NCI-H1417 treated with DMSO at 0.1 percent for 48 hours (cell line): ENCODE data around the gene NEO1.

Source experiments
- DNase-seq: peaks from one replicate; lab custom pipeline; 2025; lab: John Stamatoyannopoulos, UW

NEO1 gene

DNA sequence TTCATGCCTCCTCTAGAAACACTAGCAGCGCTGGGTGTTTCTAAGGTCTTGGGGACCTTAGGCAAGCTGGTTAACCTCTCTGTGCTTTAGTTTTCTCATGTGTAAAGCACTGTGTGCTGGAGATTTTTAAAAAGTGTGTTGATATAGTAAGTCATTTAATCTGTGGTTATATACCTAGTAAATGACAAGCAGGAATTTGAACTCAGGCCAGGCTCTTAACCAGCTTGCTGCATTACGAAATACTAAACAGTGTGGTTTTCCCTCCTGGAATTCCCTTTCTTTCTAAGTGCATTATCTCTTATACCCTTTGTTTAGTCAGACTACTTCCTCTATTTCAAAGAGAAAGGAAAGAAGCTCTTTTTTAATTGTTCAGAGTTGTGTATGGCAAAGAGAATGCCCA, 26.5 kb downstream of the NEO1 start:
- DNase-seq: no peak

DNA sequence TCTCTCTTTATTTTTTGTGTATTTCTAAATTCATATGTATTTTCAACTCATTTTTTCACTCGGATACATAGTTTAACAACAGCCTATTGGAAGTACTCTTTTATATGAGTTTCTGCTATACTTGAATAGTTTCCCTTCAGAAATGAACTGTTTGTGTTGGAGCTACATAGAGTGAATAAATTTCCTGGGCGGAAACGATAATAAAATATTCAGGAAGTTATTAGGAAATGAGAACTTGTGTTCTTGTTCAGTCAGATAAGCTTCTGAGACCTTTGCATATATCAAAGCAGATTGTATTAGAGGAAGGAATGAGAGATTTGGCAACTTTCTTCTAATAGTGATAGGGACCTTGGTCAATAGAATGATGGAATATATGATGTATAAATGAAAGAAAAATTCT, 27.3 kb downstream of the NEO1 start:
- DNase-seq: no peak

DNA sequence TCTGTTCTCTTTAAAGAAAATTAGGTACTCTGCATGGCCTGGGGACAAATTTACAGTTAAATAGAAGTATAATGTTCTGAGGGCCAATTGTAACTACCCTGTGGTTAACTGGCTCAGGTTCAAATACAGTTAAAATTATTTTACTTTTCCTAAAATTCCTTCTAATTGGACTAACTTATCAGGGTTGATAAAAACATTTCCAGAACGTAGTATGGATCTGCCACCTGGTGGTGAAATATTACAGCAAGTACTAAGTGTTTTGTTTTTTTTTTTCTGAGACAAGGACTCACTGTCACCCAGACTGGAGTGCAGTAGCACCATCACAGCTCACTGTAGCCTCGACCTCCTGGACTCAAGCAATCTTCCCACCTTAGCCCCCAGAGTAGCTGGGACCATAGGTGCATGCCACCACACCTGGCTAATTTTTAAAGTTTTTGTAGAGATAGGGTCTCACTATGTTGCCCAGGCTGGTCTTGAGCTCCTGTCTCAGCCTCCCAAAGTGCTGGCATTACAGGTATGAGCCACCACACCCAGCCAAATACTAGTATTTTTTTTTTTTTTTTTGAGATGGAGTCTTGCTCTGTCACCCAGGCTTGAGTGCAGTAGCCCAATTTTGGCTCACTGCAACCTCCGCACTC, 29.2 kb downstream of the NEO1 start:
- DNase-seq: peak; percentile 43

DNA sequence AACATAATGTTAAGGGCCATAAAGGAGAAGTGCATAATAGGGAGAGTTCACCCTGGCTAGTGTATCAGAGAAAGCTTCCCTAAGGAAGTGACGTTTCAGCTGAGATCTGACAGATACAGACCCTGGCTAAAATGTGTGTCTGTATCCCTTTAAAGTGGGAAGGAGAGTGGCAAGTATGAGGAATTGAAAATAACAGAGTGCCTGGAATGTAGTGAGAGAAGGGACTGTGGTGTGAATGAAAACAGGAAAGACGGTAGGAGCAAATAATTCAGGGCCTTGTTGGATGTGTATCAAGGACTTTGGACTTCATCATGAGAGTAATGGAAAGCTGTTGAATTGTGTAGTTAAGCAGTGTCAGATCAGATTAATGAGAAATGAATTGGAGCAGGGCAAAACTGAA, 30.5 kb downstream of the NEO1 start:
- DNase-seq: no peak

DNA sequence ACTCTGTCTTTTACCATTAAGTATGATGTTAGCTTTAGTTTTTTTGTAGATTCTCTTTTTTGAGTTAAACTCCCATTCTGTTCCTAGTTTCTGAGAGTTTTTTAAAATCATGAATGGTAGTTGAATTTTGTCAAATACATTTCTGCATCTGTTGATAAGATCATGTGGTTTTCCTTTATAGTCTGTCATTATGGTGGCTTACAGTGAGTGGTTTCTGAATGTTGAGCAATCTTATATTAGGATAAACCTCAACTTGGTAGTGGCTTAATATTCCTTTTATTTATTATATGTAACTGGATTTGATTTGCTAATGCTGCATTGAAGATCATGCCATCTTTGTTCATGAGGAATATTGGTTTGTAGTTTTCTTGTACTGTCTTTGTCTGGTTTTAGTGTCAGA, 34.8 kb downstream of the NEO1 start:
- no peak for DNase-seq

DNA sequence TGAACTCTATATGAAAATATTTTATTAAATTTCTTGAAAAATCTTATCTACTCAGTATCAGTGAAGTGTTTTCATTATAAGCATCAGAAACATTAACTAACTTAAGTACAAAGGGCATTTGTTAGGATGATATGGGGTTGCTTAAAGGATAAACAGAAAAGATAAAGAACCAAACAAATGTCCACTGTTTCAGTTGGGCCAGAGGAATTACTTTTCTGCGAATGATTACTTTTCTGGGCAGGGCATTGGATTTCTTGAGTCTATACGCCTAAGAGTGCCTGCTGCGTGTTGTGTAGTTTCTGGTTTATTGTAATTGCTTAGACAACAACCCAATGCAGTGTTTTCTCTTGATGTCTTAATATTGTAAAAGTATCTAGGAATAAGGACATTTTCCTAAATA, 52.8 kb downstream of the NEO1 start:
- DNase-seq: no peak

DNA sequence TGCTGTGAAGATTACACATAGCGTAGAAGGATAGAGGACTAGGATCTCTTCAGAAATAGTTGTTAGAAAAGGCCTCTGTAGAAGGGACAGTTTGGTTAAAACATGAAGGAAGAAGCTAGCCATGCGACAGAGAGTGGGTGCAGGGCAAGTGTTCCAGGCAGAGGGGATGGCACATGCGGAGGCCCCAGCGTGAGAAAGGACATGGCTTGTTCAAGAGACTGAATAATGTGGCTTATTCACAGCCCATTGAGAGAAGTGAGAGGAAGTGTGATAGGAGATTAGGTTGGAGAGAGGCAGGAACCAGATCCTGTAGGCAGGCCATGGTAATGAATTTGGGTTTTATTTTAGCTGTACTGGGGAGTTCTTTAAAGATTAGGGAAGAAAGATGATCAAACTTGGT, 56.4 kb downstream of the NEO1 start:
- no peak for DNase-seq

DNA sequence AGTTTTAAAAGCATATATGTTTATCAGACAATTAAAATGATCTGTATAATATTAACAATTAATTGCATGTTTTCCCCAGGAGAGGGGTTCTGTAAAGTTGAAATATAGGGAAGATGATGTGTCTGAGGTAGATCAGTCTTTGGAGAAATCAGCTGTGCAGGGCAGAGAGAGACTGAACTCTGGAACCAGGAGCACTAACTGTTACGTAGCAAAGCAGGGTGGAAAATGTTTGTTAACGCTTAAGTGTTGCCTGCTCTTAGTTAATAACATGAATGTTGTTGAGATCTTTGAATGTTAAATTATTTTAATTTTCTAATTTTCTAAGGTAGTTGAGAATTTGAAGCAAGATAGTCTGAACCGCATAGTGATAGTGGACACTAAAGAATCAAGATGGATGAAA, 57.5 kb downstream of the NEO1 start:
- no peak for DNase-seq

DNA sequence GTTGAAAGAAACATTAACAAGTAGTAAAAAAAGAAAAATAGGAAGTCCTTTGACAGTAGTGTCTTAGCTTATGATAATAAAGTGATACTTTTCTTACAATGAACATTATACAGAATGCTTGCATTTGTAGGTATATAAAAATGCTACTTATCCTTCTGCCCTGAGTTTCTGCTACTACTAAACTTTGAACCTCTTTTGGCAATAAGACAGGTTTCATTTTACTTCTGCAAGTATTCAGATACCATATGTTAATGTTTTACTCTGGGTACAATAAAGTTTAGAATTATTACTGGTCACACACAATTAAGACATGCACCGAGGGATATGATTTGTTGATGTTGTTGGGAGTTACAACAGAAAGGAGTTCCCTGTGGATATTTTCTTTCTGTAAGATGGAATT, 57.9 kb downstream of the NEO1 start:
- no peak for DNase-seq

DNA sequence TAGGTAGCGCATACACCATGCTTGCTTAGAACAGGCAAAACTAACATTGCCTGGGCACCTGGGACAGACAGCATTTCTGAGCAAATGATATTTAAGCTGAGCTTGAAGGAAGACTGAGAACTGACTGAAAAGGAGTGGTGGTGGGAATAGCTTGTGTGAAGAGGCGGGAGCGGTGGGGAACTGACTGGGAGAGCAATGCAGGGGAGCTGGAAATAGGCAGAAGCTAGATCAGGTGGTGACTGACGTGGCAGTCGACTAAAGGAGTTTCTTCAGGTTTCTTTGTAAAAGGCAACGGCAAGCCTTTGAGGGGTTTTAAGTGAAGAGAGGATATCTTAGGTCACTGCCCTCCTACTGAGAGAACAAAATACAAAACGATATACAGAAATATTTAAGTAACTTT, 61.8 kb downstream of the NEO1 start:
- no peak for DNase-seq

DNA sequence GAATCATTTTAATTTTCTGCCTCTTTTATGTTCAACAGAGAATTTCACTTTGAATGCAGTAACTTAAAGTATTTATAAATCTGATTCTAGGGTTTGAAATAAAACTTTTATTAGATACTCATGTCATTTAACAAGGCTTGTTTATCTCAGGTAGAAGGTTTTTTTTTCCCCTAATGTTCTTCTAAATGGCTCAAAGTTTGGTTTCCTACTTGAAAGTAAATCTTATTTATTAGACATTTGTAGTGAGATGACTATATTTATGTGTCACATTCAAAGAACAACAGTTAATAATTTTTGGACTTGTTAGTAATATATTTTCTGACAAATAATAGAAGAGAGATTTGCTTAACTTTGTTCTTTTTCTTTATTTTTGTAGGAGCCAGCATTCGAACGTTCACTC, 63.9 kb downstream of the NEO1 start:
- DNase-seq: no peak

DNA sequence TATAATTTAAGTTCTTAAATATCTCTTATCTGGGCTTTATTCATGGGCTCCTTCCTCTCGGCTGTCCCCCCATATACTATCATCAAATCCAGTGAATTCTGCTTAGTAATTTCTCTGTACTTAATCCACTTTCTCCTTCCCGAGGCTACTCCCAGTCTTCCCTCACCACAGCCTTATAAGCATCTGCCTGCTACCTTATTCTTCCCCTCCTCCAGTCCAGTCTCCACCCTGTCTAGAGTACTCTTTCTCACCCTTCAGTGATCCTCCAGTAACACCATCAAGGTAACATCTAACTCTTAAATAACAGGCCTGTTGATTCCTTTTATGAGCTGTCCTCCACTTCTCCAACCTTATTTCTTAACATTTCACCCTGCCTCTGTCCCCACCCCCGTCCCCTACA, 65.8 kb downstream of the NEO1 start:
- no peak for DNase-seq

DNA sequence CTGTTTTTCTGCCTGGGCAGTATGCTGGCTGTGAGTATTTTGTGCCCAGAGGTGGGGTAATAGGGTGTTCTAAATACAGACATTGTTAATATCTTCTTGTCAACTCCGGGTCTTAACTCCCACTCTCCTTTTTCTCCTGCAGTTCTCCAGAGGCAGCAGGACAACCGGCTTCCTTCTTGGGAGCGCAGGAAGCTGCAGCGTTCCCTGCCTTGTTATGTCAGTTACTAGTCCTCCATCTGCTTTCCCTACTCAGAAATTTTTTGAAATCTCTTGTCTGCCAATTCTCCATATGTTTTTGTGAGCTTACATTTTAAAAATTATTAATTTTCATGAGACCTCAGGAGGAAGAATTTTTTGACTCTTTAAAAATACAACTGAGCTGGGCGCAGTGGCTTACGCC, 67.2 kb downstream of the NEO1 start:
- no peak for DNase-seq

DNA sequence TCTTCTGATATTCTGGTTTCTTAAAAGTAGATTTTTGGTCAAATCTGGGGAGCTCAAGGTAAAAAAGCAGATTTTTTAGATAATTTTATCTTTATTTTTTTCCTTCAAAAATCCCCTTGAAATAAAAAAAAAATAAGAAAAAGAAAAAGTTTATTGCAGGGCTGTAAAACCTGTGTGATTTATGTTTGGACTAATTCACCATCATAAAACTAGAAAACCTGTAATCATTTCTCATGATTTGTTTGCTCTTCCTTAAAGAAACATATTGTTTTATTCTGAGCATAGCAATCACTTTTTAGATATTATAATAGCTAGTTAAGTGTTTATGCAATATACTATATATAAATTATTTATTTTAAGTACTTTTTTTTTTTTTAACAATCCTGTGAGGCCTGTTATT, 68.0 kb downstream of the NEO1 start:
- DNase-seq: no peak

DNA sequence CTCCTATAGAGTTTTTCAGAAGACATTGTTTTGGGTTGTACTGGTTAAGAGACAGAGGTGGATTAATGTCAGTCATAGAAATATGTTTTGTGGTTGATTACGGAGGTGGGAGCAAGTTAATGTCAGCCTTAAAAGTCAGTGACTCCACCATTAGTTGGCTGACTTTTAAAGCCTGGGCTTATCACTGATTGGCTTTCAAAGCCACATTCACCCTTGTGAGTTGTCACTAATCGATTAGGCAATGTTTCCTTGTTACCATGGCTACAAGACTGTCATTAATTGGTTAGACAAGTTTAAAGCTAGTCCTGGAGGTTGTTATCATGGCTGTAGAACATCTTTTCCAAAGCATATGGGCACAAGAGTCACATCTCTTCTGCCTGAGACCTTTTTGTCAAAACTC, 73.0 kb downstream of the NEO1 start:
- DNase-seq: no peak

DNA sequence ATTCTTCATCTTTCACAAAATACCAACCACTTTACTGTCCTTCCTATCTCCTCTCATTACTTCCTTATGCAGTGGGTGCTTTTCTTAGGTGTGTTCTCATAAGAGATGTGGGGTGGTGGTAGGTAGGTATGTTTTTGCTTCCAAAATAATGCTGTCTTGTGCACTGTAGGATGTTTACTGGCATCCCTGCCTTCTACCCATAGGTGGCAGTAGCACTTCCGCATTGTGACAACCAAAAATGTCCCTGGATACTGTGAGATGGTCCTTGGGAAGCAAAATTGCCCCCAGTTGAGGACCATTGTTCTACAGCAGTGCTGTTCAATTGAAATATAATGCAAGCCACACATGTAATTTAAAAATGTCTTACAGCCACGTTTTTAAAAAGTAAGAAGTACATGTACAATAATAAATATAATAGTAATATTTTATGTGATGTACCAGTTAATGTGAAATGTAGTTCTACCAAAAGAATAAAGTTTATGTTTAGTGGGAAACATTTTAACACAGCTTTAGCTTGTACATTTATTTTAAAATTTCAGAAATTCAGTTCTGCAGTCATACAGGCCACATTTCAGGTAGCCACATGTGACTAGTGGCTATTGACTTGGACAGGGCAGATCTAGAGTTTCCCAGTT, 75.2 kb downstream of the NEO1 start:
- no peak for DNase-seq

DNA sequence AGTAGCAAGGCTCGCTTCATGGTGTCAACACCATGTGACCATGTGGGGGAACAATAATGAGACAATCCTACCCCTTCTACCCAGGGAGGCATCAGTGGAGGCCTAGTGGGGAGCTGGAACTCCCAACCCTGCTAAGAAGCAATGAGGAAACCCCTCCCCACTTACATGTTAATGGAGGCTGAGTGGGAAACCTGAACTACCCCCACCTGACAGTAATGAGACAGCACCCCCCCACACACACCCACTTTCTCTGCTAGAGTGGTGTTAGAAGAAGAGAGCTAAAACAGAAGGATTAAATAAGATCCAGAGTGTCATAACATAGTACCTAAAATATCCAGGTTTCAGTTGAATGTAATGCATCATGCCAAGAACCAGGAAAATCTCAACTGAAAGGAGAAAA, 78.6 kb downstream of the NEO1 start:
- no peak for DNase-seq

DNA sequence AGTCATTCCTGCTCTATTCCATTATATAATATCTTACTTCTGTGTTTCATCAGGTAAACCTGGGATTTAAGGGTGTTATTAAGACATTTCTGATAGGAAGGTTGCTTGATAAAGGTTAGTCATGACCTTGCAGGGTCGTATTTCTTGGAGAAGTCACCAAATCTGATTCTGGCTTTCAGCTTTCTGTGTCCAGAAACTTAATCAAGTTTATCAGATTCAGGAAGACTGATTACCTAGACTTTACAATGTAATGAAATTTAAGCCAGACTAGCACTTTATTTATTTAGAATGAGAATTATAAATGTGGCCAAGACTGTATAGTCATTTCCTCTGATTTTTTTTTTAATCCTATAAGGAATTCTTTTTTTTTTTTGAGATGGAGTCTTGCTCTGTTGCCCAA, 81.9 kb downstream of the NEO1 start:
- no peak for DNase-seq

DNA sequence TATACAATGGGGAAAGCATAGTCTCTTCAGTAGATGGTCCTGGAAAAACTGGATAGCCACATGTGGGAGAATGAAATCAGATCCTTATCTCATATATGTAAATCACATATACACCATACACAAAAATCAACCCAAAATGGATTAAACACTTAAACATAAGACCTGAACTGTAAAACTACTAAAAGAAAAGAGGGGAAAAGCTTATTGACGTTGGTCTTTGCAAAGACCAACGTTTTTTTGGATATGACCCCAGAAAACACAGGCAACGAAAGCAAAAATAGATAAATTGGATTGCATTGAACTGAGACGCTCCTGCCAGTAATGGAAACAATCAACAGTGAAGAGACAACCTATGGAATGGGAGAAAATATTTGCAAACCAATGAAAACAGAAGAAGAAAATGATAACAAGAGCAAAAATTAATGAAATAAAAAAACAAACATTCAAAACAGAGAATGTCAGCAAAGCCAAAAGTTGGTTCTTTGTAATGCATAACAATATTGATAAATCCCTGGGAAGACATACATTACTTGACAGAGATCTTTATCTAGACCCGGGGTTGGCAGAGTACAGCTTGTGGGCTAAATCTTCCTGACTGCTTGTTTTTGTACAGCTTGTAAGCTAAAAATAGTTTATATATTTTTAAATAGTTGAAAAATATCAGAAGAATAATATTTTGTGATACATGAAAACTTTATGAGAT, 86.9 kb downstream of the NEO1 start:
- no peak for DNase-seq

DNA sequence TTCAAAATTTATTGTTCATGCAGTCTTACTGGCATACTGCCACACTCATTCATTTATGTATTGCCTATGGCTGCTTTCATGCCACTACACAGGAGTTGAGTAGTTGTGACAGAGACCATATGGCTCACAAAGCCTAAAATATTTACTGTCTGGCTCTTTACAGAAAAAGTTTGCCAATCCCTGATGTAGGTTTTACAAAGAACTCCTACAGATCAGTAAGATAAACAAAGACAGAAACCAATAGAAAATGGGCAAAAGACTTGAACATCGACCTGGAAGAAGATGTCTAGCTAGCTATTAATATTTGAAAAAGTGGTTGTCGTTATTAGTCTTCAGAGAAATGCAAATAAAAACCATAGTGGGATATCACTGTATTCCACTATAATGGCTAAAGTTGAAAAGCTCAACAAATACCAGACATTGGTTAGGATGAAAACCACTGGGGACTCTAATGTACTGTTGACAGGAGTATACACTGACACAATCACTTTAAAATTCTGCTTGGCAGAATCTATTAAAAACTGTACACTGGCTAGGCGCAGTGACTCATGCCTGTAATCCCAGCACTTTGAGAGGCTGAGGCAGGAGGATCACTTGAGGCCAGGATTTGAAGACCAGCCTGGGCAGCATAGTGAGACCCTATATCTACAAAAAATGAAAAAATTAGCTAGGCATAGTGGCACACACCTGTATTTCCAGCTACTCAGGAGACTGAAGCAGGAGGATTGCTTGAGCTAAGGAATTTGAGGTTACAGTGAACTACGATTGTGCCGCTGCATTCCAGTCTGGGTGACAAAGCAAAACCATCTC, 87.7 kb downstream of the NEO1 start:
- no peak for DNase-seq

DNA sequence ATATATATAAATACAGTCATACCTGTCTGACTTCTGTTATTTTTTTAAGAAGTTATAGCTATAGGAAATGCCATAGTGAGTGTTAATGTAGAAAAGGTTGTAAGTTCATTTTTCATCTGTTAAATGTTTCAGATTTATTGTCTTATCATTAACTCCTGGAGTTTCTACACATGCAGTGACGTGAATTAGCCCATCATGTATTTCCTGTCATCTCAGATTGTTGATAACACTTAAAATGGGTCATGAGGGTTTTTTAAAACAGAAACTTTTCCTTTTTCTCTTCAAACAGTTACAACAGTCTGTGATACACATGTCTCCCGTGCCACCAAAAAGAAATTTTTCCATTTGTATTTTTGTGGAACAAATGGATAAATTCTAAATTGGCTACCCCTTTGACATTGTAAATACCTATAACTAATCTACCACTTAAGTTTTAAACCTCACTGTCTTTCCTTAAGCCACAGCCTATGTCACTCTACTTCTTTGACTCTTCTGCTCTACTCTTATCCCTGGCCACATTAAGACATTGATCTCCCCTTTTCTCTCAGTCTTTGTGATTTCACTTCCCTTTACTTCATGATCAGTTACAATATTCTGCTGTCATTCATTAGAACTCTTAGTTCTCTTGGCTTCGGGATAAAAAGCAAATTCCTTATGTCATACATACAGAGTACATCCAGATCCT, 89.1 kb downstream of the NEO1 start:
- no peak for DNase-seq
